GM12878 (cell line): ENCODE data around the gene SAMD4A. TPM values are rescaled to one million over a fixed set of nuclear protein-coding genes. Genes with fewer than 3 reads are reported as not detected.

ENCODE experiments used
- ATAC-seq: fragments of 200-7000 bp; cut with Tn5 transposase; 3 replicates; pipeline ENCODE4 v1.9.1; 2020; ENCODE audit warnings: mild to moderate bottlenecking, moderate library complexity
- BruUV-seq: library from RNA; stranded (reverse); fragments of 400-500 nt; replicated peaks from 2 replicates; lab custom pipeline; 2021; lab: Mats Ljungman, UMichigan
- CTCF ChIA-PET: fragments of 300-600 bp; sonication (Branson Sonifier 250); formaldehyde crosslinking; extraction: SDS; loops from one replicate; lab custom pipeline; 2021; ENCODE audit warnings: inconsistent platforms; lab: Yijun Ruan, JAX
- POLR2A ChIA-PET: fragments of 350-600 bp; formaldehyde crosslinking; extraction: SDS; loops from one replicate; lab custom pipeline; 2021; ENCODE audit warnings: inconsistent platforms; lab: Charles Lee
- RAD21 ChIA-PET: fragments of 300-600 bp; sonication (Branson Sonifier 250); formaldehyde crosslinking; loops from one replicate; lab custom pipeline; 2023; ENCODE audit warnings: antibody characterized with exemption; ENCODE audit not compliant: unreplicated experiment; lab: Charles Lee
- SMC1A ChIA-PET: fragments of 300-600 bp; sonication (Branson Sonifier 250); formaldehyde crosslinking; loops from one replicate; lab custom pipeline; 2023; ENCODE audit not compliant: unreplicated experiment, uncharacterized antibody; lab: Charles Lee
- DNase-seq: peaks from one replicate; pipeline ENCODE4 v3.0.0-alpha.2; 2011; ENCODE audit warnings: low read depth, low spot score
- FAIRE-seq: peaks from 3 replicates; lab custom pipeline; 2011; peaks lifted over from hg19 to GRCh38; lab: Jason Lieb, UNC
- H2AFZ ChIP-seq: 2 replicates; pipeline ENCODE4 v1.6.0; 2011; ENCODE audit warnings: low read depth, low read length, control low read depth; ENCODE audit not compliant: control insufficient read depth
- H3K27ac ChIP-seq: 2 replicates; pipeline ENCODE4 v1.5.1; 2011; ENCODE audit warnings: control low read depth; ENCODE audit not compliant: control insufficient read depth, insufficient read depth
- H3K27me3 ChIP-seq, 2 experiments: replicated peaks in 1 of 2; 2 replicates each; pipeline versions ENCODE4 v1.6.0 to v1.6.1; 2011; ENCODE audit warnings: low read length in 1 of 2; ENCODE audit not compliant: control insufficient read depth in 2 of 2, insufficient read depth in 2 of 2
- H3K36me3 ChIP-seq, 2 experiments: 2 replicates each; pipeline ENCODE4 v1.5.1; 2011; ENCODE audit warnings: low read length in 1 of 2; ENCODE audit not compliant: control insufficient read depth in 2 of 2, insufficient read depth in 2 of 2
- H3K4me1 ChIP-seq: 2 replicates; pipeline ENCODE4 v1.6.1; 2011; ENCODE audit warnings: mild to moderate bottlenecking, low read length, moderate library complexity, mixed read lengths; ENCODE audit not compliant: control insufficient read depth, insufficient read depth
- H3K4me2 ChIP-seq: 2 replicates; pipeline ENCODE4 v1.6.0; 2011; ENCODE audit warnings: control low read depth; ENCODE audit not compliant: control insufficient read depth, insufficient read depth
- H3K4me3 ChIP-seq: fragments of 200-600 bp; sonication (generic); 2 replicates; pipeline ENCODE4 v1.5.1; 2016
- H3K79me2 ChIP-seq: 2 replicates; pipeline ENCODE4 v1.6.0; 2011; ENCODE audit warnings: low read length; ENCODE audit not compliant: control insufficient read depth, insufficient read depth
- H3K9ac ChIP-seq: 2 replicates; pipeline ENCODE4 v1.8.0; 2011; ENCODE audit warnings: low read length, control low read depth, mixed read lengths; ENCODE audit not compliant: control insufficient read depth, insufficient read depth
- H3K9me3 ChIP-seq: replicated peaks from 3 replicates; pipeline ENCODE4 v1.5.1; 2011; ENCODE audit warnings: mild to moderate bottlenecking, low read length; ENCODE audit not compliant: control insufficient read depth, insufficient read depth
- H4K20me1 ChIP-seq: 2 replicates; pipeline ENCODE4 v1.6.0; 2011; ENCODE audit not compliant: control insufficient read depth, insufficient read depth
- CEBPZ ChIP-seq: fragments of 150-350 bp; IDR thresholded peaks from 2 replicates; pipeline ENCODE4 v1.6.1; 2016; ENCODE audit warnings: low read depth, low read length
- JUND ChIP-seq: IDR thresholded peaks from 2 replicates; pipeline ENCODE4 v1.6.1; 2012; ENCODE audit warnings: low read depth, mild to moderate bottlenecking, low read length, improper control_type of control experiment, moderate library complexity
- STAT1 ChIP-seq: fragments of 450-650 bp; conservative IDR thresholded peaks from 2 replicates; pipeline ENCODE4 v1.6.1; 2014; ENCODE audit warnings: antibody characterized with exemption, mild to moderate bottlenecking
- WGBS: methylation state at CpG from one replicate; pipeline ENCODE4 v1.1.6; 2016; ENCODE audit warnings: low lambda C conversion rate; ENCODE audit not compliant: insufficient replicate concordance, insufficient coverage; ENCODE audit errors: missing lambda C conversion rate; 5-methylcytosine and 5-hydroxymethylcytosine counted together
- in situ Hi-C: fragments of 300-500 bp; cut with MboI; formaldehyde crosslinking; loops from 9 replicates; pipeline ENCODE4 v1.14.3; 2018; ENCODE audit warnings: mixed read lengths
- intact Hi-C: fragments of 100-400 bp; cut with micrococcal nuclease; formaldehyde crosslinking; loops from one replicate; pipeline ENCODE4 v1.14.2; 2022; ENCODE audit not compliant: unreplicated experiment
- polyA plus RNA-seq, 11 experiments: library from polyadenylated mRNA; depleted of rRNA in 4 of 11; unstranded in 6 of 11; stranded (reverse) in 5 of 11; fragments of >200 nt; fragmentation: Nextera tagmentation in 4 of 11; fragmentation: Illumina TruSeq in 1 of 11; extraction: Ambion mirVana in 4 of 11; extraction: Trizol in 1 of 11; gene quantifications; 1 replicate in 1 of 11; 2 replicates in 10 of 11; pipeline versions ENCODE4 v1.2.1 to v1.2.3, GENCODE V29; 2011 to 2016; ENCODE audit warnings: inconsistent platforms in 2 of 11, missing spikeins in 2 of 11, low read depth in 1 of 11
- total RNA-seq, 4 experiments: library from RNA; depleted of rRNA in 3 of 4; stranded (reverse); fragments of >200 nt in 3 of 4; fragmentation: Illumina TruSeq in 1 of 4; extraction: Trizol in 1 of 4; gene quantifications; 2 replicates each; pipeline versions ENCODE4 v1.2.1 to v1.2.3, GENCODE V29; 2013 to 2021
- TF ChIP-seq, protein P1 (sequence below): IDR thresholded peaks from 2 replicates; pipeline ENCODE4 v1.6.1; 2012; ENCODE audit warnings: low read depth, low read length, improper control_type of control experiment
- TF ChIP-seq, protein P2 (sequence below): IDR thresholded peaks from 2 replicates; pipeline ENCODE4 v1.6.1; 2012; ENCODE audit warnings: low read depth, low read length, improper control_type of control experiment

Gene SAMD4A
- total and polyA plus RNA-seq, 10 of the 15 experiments (the other 5 are each of a cell fraction or from before 2014, with no cell fraction given), result 0.05 to 0.56 (median 0.31) TPM

GRCh38 chr14:54680651-54681050, 113.7 kb downstream of the SAMD4A start:
- ChIA-PET SMC1A (no interaction called here), RAD21 (no interaction called here), POLR2A (no interaction called here), CTCF (interaction anchor here (0.7 to 1.7 kb wide), 3 partner anchors 9 to 116 kb away, joined by 3 read pairs; no protein-coding TSS in a partner anchor)
- Histone ChIP-seq H3K9me3 (peaks cover 3% of the 10 kb centered on the region; the same call in 2 of the 3 replicates), H3K4me3 (no peak overlapping the region), H3K27me3 (no peaks in the 10 kb centered on the region), H2AFZ (no peak overlapping the region), H3K79me2 (no peaks in the 10 kb centered on the region), H3K9ac (no peak overlapping the region), H4K20me1 (no peaks in the 10 kb centered on the region), H3K4me2 (no peak overlapping the region), H3K27ac (no peak overlapping the region), H3K36me3 (no peaks in the 10 kb centered on the region), H3K4me1 (no peaks in the 10 kb centered on the region)
- no TSS peak for BruUV-seq
- ATAC-seq (no peak), FAIRE-seq (no peak), DNase-seq (no peak)
- in situ Hi-C loops, result no loop called here
- intact Hi-C loops, result no loop called here
- TF ChIP-seq, protein P1, sequence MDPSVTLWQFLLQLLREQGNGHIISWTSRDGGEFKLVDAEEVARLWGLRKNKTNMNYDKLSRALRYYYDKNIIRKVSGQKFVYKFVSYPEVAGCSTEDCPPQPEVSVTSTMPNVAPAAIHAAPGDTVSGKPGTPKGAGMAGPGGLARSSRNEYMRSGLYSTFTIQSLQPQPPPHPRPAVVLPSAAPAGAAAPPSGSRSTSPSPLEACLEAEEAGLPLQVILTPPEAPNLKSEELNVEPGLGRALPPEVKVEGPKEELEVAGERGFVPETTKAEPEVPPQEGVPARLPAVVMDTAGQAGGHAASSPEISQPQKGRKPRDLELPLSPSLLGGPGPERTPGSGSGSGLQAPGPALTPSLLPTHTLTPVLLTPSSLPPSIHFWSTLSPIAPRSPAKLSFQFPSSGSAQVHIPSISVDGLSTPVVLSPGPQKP, result no peak
- TF ChIP-seq JUND (no peak), CEBPZ (no peak), STAT1 (no peak)
- TF ChIP-seq, protein P2, sequence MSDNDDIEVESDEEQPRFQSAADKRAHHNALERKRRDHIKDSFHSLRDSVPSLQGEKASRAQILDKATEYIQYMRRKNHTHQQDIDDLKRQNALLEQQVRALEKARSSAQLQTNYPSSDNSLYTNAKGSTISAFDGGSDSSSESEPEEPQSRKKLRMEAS, result no peak
- WGBS, result 97% methylated on average over 6 of the region's 6 CpGs
